GM10266 (cell line): Measurements from ENCODE around the gene DNAI4.
"Not testable (repeated sequence)": the region's sequence is repeated elsewhere in the genome, so short reads cannot be mapped to it uniquely, and the experiment has no call there.

Experiments
- DNase-seq: peaks from one replicate; pipeline ENCODE4 v3.0.0; 2012; ENCODE audit errors: extremely low spot score
- TF ChIP-seq, protein P1 (sequence below): IDR thresholded peaks from 2 replicates; pipeline ENCODE4 v1.5.1; 2012; ENCODE audit warnings: mild to moderate bottlenecking, low read depth; ENCODE audit not compliant: control insufficient read depth, insufficient read depth; ENCODE audit errors: missing control alignments

DNAI4 gene, protein sequence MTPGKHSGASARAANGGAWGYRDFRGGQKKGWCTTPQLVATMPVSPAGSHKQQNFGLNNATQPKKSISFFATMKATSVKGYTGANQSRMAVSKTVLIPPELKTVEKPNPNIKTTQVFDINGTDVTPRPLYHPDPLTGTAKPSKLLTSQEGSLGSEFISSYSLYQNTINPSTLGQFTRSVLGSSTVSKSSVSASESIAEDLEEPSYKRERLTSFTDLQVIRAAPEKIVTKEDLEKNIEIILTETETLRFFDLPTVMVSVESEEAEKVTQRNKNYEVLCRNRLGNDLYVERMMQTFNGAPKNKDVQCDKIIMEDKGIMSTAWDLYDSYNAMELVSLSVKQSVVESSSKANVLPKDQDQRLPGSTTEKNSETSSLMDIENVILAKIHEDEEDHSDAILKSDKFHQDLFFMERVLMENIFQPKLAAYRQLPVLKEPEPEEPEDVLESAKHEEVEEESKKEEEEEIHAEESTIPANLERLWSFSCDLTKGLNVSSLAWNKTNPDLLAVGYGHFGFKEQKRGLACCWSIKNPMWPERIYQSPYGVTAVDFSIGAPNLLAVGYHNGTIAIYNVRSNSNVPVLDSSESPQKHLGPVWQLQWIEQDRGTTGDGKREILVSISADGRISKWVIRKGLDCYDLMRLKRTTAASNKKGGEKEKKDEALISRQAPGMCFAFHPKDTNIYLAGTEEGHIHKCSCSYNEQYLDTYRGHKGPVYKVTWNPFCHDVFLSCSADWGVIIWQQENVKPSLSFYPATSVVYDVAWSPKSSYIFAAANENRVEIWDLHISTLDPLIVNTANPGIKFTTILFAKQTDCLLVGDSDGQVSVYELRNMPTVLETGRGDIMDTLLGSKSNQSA

DNA sequence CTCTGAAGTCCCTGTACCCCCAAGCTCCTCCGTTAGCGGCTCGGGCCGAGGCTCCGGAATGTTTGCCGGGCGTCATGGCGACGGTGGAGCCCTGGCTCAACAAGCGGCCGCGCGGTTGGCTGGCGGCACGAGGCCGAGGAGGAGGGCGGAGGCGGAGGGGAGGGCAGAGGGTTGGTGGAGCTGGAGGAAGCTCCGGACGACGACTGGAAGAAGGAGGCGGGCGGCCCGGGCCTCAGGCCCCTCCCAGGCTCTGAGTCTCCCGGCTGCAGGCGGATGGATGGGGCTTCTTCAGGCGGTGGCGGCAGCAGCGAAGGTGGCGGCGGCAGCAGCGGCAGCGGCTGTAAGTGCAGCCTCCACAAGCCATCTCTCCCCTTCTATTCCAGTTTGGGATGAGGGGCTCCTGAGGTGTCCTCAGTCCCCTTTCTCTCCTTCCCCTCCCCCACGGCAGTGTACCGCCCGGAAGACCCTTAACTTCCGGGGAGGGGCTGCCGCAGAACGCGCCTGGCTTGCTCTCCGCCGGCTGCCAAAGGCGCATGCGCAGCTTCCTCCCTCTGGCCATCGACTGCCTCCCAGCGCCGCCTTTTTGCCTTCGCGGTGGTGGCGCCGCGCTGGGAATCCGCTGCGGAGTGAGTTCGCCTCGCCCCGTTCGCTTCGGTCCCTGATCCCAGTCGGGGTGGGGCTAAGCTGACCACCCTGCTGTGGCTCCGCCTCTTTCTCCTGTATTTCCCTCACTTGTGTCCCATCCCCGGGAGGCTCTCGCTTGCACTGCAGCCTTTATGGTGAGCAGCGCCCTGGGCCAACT is at the start of gene DNAI4, which contains the start of gene MIER1:
Gene DNAI4, minus strand, starts transcription at position 101 of the 802 bp plus-strand sequence. Its CDS starts 25 bp downstream, at position 76.
Gene MIER1, plus strand, starts transcription at position 235 of the 802 bp plus-strand sequence. Its CDS starts 39 bp downstream, at position 274.
- TF ChIP-seq, protein P1, sequence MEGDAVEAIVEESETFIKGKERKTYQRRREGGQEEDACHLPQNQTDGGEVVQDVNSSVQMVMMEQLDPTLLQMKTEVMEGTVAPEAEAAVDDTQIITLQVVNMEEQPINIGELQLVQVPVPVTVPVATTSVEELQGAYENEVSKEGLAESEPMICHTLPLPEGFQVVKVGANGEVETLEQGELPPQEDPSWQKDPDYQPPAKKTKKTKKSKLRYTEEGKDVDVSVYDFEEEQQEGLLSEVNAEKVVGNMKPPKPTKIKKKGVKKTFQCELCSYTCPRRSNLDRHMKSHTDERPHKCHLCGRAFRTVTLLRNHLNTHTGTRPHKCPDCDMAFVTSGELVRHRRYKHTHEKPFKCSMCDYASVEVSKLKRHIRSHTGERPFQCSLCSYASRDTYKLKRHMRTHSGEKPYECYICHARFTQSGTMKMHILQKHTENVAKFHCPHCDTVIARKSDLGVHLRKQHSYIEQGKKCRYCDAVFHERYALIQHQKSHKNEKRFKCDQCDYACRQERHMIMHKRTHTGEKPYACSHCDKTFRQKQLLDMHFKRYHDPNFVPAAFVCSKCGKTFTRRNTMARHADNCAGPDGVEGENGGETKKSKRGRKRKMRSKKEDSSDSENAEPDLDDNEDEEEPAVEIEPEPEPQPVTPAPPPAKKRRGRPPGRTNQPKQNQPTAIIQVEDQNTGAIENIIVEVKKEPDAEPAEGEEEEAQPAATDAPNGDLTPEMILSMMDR = no peak
- DNase-seq = peak; percentile 97

DNA sequence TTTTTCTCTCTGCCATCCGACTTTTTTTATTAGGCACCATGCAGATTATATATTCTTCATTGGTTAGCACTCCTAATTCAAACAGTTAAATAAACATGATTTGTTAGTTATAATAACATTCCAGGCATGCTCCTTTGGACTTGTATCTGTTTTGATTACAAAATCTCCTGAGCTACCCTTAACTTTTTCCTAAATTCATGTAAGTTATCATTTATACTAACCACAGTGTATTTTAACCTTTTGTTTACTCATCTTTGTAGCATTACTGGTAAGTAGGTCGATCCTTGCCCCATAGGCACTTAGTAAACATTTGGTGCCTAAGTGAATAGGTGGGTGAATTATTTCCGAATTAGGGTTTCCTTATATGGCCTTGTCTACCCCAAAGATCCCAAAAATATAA is 43.9 kb upstream of the DNAI4 start:
- TF ChIP-seq, protein P1 = no peak
- DNase-seq = no peak

DNA sequence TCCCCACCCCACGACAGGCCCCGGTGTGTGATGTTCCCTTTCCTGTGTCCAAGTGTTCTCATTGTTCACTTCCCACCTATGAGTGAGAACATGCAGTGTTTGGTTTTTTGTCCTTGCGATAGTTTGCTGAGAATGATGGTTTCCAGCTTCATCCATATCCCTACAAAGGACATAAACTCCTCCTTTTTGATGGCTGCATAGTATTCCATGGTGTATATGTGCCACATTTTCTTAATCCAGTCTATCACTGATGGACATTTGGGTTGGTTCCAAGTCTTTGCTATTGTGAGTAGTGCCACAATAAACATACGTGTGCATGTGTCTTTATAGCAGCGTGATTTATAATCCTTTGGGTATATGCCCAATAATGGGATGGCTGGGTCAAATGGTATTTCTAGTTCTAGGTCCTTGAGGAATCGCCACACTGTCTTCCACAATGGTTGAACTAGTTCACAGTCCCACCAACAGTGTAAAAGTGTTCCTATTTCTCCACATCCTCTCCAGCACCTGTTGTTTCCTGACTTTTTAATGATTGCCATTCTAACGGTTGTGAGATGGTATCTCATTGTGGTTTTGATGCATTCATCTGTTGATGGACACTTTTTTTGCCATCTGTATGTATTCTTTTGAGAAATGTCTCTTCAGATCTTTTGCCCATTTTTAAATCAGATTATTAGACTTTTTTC is 41.7 kb upstream of the DNAI4 start:
- DNase-seq = not testable (repeated sequence)

DNA sequence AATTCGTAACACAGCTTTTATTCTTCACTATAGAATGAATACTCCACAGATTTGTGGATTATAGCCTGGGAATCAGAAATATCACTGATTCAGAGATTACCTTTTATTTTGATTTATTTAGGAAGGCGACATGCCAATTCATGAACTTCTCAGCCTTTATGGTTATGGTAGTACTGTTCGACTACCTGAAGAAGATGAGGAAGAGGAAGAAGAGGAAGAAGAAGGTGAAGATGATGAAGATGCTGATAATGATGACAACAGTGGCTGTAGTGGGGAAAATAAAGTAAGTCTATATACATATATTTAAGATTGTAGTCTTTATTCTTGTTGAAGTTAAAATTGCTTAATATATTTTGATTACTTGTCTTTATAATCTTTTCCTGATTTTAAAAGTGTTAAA is 33.3 kb upstream of the DNAI4 start:
- TF ChIP-seq, protein P1 = no peak
- no peak for DNase-seq

DNA sequence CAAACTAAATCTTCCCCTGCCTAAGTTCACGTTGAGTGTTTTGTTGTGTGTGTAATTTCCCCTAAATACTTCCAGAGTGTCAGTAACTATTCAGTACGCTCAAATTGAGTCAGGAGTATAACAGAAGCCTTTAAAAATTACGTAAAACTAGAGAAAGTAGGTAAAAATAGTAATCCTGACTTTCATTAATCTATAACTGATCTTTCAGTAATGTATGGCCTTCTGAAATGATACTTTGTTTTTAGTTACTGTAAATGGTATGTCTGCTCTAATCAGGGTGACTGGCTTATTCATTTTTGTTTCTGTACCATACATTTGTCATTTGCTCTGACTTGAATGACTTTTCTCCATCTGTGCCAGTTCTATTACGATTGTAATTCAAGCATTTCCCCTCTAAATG is 29.6 kb upstream of the DNAI4 start:
- DNase-seq = no peak
- TF ChIP-seq, protein P1 = no peak

DNA sequence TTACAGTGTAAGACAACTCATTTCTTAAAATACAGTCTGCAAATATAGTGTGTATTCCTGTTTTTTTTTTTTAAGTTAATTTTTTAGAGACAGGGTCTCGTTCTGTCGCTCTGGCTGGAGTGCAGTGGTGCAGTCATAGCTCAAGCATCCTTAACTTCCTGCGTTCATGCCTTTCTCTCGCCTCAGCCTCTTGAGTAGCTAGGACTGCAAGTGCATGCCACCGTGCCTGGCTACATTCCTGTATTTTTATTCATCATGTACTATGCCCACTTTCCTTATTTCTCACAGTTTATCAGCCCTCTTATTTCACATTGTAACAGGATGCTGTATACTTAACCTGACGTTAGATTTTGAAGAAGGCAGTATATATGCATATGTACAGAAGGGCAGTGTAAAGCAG is 26.9 kb upstream of the DNAI4 start:
- TF ChIP-seq, protein P1 = no peak
- DNase-seq = no peak

DNA sequence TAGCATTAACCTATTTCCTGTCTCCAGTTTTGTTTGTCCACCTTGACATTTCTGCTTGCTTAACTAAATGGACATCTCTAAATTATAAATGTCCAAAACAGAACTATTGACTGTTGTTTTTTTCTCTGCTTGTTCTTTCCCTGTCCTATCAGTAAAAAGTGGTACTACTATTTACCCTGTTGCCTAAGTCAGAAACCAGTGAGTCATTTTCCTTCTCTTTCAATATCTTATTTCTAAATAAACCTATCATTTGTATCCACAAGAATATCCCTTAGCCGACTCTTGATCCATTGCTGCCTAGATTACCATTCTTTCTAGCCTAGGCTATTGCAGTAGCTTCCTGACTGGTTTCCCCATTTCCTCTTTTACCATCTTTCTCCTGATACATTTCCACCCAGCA is 22.6 kb upstream of the DNAI4 start:
- DNase-seq = no peak
- TF ChIP-seq, protein P1 = no peak
